Cardiac muscle cell (in vitro differentiated cells and primary cell): ENCODE results near the gene TAS1R3. TPM values are rescaled to one million over a fixed set of nuclear protein-coding genes. Genes with fewer than 3 reads are reported as not detected.

Experiments
- DNase-seq, 2 donors: peaks; one replicate each; pipeline versions ENCODE4 v3.0.0 to v3.0.0-alpha.2; 2010 to 2017; ENCODE audit warnings: low read depth in 1 of 2, low spot score in 1 of 2
- H3K27ac ChIP-seq: fragments of 200-600 bp; sonication (generic); 2 replicates; pipeline ENCODE4 v1.5.1; 2016
- H3K27me3 ChIP-seq: fragments of 200-600 bp; sonication (generic); 2 replicates; pipeline ENCODE4 v1.6.0; 2016; ENCODE audit warnings: control low read depth
- H3K36me3 ChIP-seq: fragments of 200-600 bp; sonication (generic); 2 replicates; pipeline ENCODE4 v1.5.1; 2016; ENCODE audit warnings: control low read depth
- H3K4me1 ChIP-seq: fragments of 200-600 bp; sonication (generic); 2 replicates; pipeline ENCODE4 v1.8.1; 2017; ENCODE audit warnings: low read depth, mild to moderate bottlenecking, mixed run types
- H3K4me3 ChIP-seq: fragments of 200-600 bp; sonication (generic); 2 replicates; pipeline ENCODE4 v1.5.1; 2016; ENCODE audit warnings: mild to moderate bottlenecking
- H3K9me3 ChIP-seq: fragments of 200-600 bp; sonication (generic); 2 replicates; pipeline ENCODE4 v1.5.1; 2017; ENCODE audit warnings: low read depth, mild to moderate bottlenecking, control low read depth
- polyA plus RNA-seq: library from polyadenylated mRNA; unstranded; fragments of >200 nt; fragmentation: Nextera tagmentation; extraction: Ambion mirVana; gene quantifications from 2 replicates; pipeline ENCODE4 v1.2.1, GENCODE V29; 2016
- total RNA-seq: library from RNA; depleted of rRNA; stranded (reverse); fragments of >200 nt; gene quantifications from 2 replicates; pipeline ENCODE4 v1.2.3, GENCODE V29; 2016
- TF ChIP-seq, protein P1 (sequence below): IDR thresholded peaks from 2 replicates; pipeline ENCODE4 v1.5.1; 2012; ENCODE audit warnings: low read depth, mild to moderate bottlenecking, low read length

The TAS1R3 gene
- total and polyA plus RNA-seq, 2 experiments from 2014 or later = 0.32 to 1.1 TPM

- no peak for DNase-seq
Observed at GRCh38 chr1:1327291-1327690, 3.8 kb upstream of the TAS1R3 start.

DNA sequence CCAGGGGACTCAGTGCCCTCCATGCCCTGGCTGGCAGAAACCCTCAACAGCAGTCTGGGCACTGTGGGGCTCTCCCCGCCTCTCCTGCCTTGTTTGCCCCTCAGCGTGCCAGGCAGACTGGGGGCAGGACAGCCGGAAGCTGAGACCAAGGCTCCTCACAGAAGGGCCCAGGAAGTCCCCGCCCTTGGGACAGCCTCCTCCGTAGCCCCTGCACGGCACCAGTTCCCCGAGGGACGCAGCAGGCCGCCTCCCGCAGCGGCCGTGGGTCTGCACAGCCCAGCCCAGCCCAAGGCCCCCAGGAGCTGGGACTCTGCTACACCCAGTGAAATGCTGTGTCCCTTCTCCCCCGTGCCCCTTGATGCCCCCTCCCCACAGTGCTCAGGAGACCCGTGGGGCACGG is 2.8 kb upstream of the TAS1R3 start:
- DNase-seq = no peak

More at GRCh38 chr1:1327291-1327690, 3.8 kb upstream of the TAS1R3 start:
- Histone ChIP-seq H3K4me3 (no peak overlapping the region), H3K36me3 (peaks cover 3% of the 10 kb centered on the region), H3K4me1 (peaks cover 9% of the 10 kb centered on the region), H3K9me3 (no peaks in the 10 kb centered on the region), H3K27ac (no peak overlapping the region), H3K27me3 (no peaks in the 10 kb centered on the region)
- TF ChIP-seq, protein P1, sequence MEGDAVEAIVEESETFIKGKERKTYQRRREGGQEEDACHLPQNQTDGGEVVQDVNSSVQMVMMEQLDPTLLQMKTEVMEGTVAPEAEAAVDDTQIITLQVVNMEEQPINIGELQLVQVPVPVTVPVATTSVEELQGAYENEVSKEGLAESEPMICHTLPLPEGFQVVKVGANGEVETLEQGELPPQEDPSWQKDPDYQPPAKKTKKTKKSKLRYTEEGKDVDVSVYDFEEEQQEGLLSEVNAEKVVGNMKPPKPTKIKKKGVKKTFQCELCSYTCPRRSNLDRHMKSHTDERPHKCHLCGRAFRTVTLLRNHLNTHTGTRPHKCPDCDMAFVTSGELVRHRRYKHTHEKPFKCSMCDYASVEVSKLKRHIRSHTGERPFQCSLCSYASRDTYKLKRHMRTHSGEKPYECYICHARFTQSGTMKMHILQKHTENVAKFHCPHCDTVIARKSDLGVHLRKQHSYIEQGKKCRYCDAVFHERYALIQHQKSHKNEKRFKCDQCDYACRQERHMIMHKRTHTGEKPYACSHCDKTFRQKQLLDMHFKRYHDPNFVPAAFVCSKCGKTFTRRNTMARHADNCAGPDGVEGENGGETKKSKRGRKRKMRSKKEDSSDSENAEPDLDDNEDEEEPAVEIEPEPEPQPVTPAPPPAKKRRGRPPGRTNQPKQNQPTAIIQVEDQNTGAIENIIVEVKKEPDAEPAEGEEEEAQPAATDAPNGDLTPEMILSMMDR = no peak

GRCh38 chr1:1329304-1330210 is 1.5 kb upstream of the TAS1R3 start:
- no peak overlapping the region for H3K4me3 ChIP-seq
- TF ChIP-seq, protein P1 = no peak
- H3K4me1 ChIP-seq = peaks cover 6% of the 10 kb centered on the region
- H3K36me3 ChIP-seq = peaks cover 3% of the 10 kb centered on the region
- no peak overlapping the region for H3K27ac ChIP-seq
- DNase-seq = no peak
- H3K9me3 ChIP-seq = no peaks in the 10 kb centered on the region
- no peaks in the 10 kb centered on the region for H3K27me3 ChIP-seq

More for the DNA sequence above, 2.8 kb upstream of the TAS1R3 start:
- no peak overlapping the region for H3K27ac ChIP-seq
- no peak overlapping the region for H3K4me3 ChIP-seq
- H3K9me3 ChIP-seq = no peaks in the 10 kb centered on the region
- TF ChIP-seq, protein P1 = no peak
- H3K27me3 ChIP-seq = no peaks in the 10 kb centered on the region
- H3K4me1 ChIP-seq = peaks cover 8% of the 10 kb centered on the region
- H3K36me3 ChIP-seq = peaks cover 3% of the 10 kb centered on the region

- H3K36me3 ChIP-seq = peaks cover 3% of the 10 kb centered on the region
- no peaks in the 10 kb centered on the region for H3K27me3 ChIP-seq
- no peak overlapping the region for H3K27ac ChIP-seq
- H3K9me3 ChIP-seq = no peaks in the 10 kb centered on the region
- TF ChIP-seq, protein P1 = no peak
- H3K4me3 ChIP-seq = no peak overlapping the region
- peaks cover 3% of the 10 kb centered on the region for H3K4me1 ChIP-seq
- DNase-seq = no peak
Observed at GRCh38 chr1:1330366-1331067, 563 bp upstream of the TAS1R3 start.

GRCh38 chr1:1332031-1332755 is 1.1 kb downstream of the TAS1R3 start:
- H3K4me3 ChIP-seq = no peak overlapping the region
- H3K36me3 ChIP-seq = peaks cover 3% of the 10 kb centered on the region
- no peak for DNase-seq
- H3K4me1 ChIP-seq = no peaks in the 10 kb centered on the region
- no peaks in the 10 kb centered on the region for H3K9me3 ChIP-seq
- no peak overlapping the region for H3K27ac ChIP-seq
- no peaks in the 10 kb centered on the region for H3K27me3 ChIP-seq
- TF ChIP-seq, protein P1 = no peak
